SU-DHL-6 (cell line): Measurements from ENCODE around the gene CHRD.
A peak's percentile ranks its signal among the peaks of the same experiment; 100 is the strongest.

Experiments used
- H2AFZ ChIP-seq: fragments of 200-600 bp; sonication (generic); 2 replicates; pipeline ENCODE4 v1.6.1; 2014; ENCODE audit warnings: low read depth, mild to moderate bottlenecking, moderate library complexity, mixed read lengths, antibody characterized with exemption, low read length; ENCODE audit not compliant: severe bottlenecking
- H3F3A ChIP-seq: fragments of 200-600 bp; shearing (Covaris generic); 2 replicates; pipeline ENCODE4 v1.6.0; 2016; ENCODE audit warnings: antibody characterized with exemption, mild to moderate bottlenecking; ENCODE audit not compliant: insufficient read depth
- H3K27ac ChIP-seq: fragments of 200-600 bp; sonication (generic); 2 replicates; pipeline ENCODE4 v1.5.1; 2016; ENCODE audit warnings: low read depth, mild to moderate bottlenecking, low read length, moderate library complexity, mixed read lengths
- H3K27me3 ChIP-seq: fragments of 200-600 bp; sonication (generic), shearing (Covaris generic); 2 replicates; pipeline ENCODE4 v1.6.0; 2014; ENCODE audit warnings: mild to moderate bottlenecking, low read length
- H3K36me3 ChIP-seq: fragments of 200-600 bp; sonication (generic); 2 replicates; pipeline ENCODE4 v1.6.1; 2014; ENCODE audit warnings: mild to moderate bottlenecking, low read length, mixed read lengths
- H3K4me2 ChIP-seq: fragments of 300-600, 200-600 bp; shearing (Covaris generic), sonication (generic); 2 replicates; pipeline ENCODE4 v1.6.0; 2014; ENCODE audit warnings: low read length, low read depth, mild to moderate bottlenecking; ENCODE audit not compliant: poor library complexity, severe bottlenecking
- H3K4me3 ChIP-seq: fragments of 200-600 bp; sonication (generic); 2 replicates; pipeline ENCODE4 v1.5.1; 2014; ENCODE audit warnings: antibody characterized with exemption, low read length, mild to moderate bottlenecking, mixed read lengths; ENCODE audit not compliant: insufficient read depth, poor library complexity, severe bottlenecking
- H3K79me2 ChIP-seq: fragments of 200-600 bp; sonication (generic); 2 replicates; pipeline ENCODE4 v1.6.1; 2014; ENCODE audit warnings: mild to moderate bottlenecking, low read length, moderate library complexity; ENCODE audit not compliant: insufficient read depth
- H3K9ac ChIP-seq: fragments of 200-600 bp; sonication (generic); 2 replicates; pipeline ENCODE4 v1.7.0; 2014; ENCODE audit warnings: mild to moderate bottlenecking, low read length
- H3K9me2 ChIP-seq: fragments of 200-600 bp; sonication (generic); replicated peaks from 2 replicates; pipeline ENCODE4 v1.6.1; 2014; ENCODE audit warnings: low read length; ENCODE audit not compliant: insufficient read depth
- H3K9me3 ChIP-seq: fragments of 200-600 bp; sonication (generic); 2 replicates; pipeline ENCODE4 v1.6.1; 2014; ENCODE audit warnings: low read length, mixed read lengths; ENCODE audit not compliant: insufficient read depth
- H4K20me1 ChIP-seq: fragments of 200-600 bp; sonication (generic); 2 replicates; pipeline ENCODE4 v1.6.1; 2014; ENCODE audit warnings: low read depth, mild to moderate bottlenecking, antibody characterized with exemption, low read length, moderate library complexity, mixed read lengths
- EZH2phosphoT487 ChIP-seq: fragments of 200-600 bp; sonication (generic), shearing (Covaris generic); conservative IDR thresholded peaks from 2 replicates; pipeline ENCODE4 v1.6.1; 2018; ENCODE audit warnings: mild to moderate bottlenecking, antibody characterized with exemption, low read length, moderate library complexity, mixed read lengths
- TF ChIP-seq, protein P1 (sequence below): fragments of 200-600 bp; sonication (generic); IDR thresholded peaks from one replicate; pipeline ENCODE4 v1.5.1; 2017; ENCODE audit warnings: antibody characterized with exemption, mild to moderate bottlenecking, low read length, moderate library complexity; ENCODE audit not compliant: insufficient read depth, poor library complexity, severe bottlenecking

CHRD gene

GRCh38 chr3:184368586-184369183, 11.2 kb upstream of the CHRD start:
- H3K4me2 ChIP-seq, result no peak overlapping the region
- peaks cover 10% of the 10 kb centered on the region for H3F3A ChIP-seq
- H3K9me3 ChIP-seq, result no peaks in the 10 kb centered on the region
- no peak overlapping the region for H2AFZ ChIP-seq
- H4K20me1 ChIP-seq, result no peaks in the 10 kb centered on the region; the same call in 1 of the 2 replicates
- no peak overlapping the region for H3K27ac ChIP-seq
- peaks cover 16% of the 10 kb centered on the region for H3K79me2 ChIP-seq
- H3K9ac ChIP-seq, result no peak overlapping the region
- TF ChIP-seq, protein P1, sequence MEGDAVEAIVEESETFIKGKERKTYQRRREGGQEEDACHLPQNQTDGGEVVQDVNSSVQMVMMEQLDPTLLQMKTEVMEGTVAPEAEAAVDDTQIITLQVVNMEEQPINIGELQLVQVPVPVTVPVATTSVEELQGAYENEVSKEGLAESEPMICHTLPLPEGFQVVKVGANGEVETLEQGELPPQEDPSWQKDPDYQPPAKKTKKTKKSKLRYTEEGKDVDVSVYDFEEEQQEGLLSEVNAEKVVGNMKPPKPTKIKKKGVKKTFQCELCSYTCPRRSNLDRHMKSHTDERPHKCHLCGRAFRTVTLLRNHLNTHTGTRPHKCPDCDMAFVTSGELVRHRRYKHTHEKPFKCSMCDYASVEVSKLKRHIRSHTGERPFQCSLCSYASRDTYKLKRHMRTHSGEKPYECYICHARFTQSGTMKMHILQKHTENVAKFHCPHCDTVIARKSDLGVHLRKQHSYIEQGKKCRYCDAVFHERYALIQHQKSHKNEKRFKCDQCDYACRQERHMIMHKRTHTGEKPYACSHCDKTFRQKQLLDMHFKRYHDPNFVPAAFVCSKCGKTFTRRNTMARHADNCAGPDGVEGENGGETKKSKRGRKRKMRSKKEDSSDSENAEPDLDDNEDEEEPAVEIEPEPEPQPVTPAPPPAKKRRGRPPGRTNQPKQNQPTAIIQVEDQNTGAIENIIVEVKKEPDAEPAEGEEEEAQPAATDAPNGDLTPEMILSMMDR, result no peak
- TF ChIP-seq EZH2phosphoT487, result no peak
- no peaks in the 10 kb centered on the region for H3K27me3 ChIP-seq
- H3K9me2 ChIP-seq, result no peaks in the 10 kb centered on the region
- peaks cover 12% of the 10 kb centered on the region; the same call in 1 of the 2 replicates for H3K36me3 ChIP-seq
- H3K4me3 ChIP-seq, result no peak overlapping the region

DNA sequence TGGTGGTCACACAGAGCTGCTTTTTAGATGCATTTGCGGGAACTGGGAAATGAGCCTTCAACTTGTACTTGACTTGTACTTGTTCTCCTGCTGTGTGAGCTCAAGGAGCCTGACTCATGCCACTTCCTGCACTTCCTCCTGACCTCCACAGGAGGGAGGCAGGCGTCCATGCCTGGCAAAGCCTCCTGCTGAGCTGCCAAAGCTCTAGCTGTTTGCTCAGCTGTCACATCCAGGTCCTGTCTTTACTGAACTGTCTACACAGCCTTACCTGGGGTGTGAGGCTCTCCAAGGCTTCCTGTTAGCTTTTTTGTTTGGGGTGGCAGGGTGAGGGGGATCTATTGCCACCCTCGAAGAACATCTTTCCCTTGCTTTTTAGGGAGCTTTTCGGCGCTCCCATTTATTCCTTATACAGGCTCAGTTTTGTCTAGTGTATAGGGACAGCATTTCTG, 8.3 kb upstream of the CHRD start:
- Histone ChIP-seq H3K9me3 (no peaks in the 10 kb centered on the region), H3K4me3 (no peak overlapping the region), H3K9me2 (no peaks in the 10 kb centered on the region), H3K36me3 (peaks cover 6% of the 10 kb centered on the region; the same call in 1 of the 2 replicates), H3K79me2 (no peaks in the 10 kb centered on the region), H3F3A (peaks cover 10% of the 10 kb centered on the region), H2AFZ (no peak overlapping the region), H3K27ac (no peak overlapping the region), H4K20me1 (no peaks in the 10 kb centered on the region), H3K27me3 (no peaks in the 10 kb centered on the region), H3K9ac (no peak overlapping the region), H3K4me2 (no peak overlapping the region)
- no peak for TF ChIP-seq EZH2phosphoT487
- TF ChIP-seq, protein P1, result peak; percentile 37

GRCh38 chr3:184372296-184372821, 7.5 kb upstream of the CHRD start:
- no peak overlapping the region for H2AFZ ChIP-seq
- no peak overlapping the region for H3K9ac ChIP-seq
- H3K9me2 ChIP-seq, result no peaks in the 10 kb centered on the region
- no peaks in the 10 kb centered on the region for H3K79me2 ChIP-seq
- H3F3A ChIP-seq, result peaks cover 10% of the 10 kb centered on the region
- H3K4me2 ChIP-seq, result no peak overlapping the region
- no peaks in the 10 kb centered on the region for H4K20me1 ChIP-seq
- H3K36me3 ChIP-seq, result no peaks in the 10 kb centered on the region; the same call in 1 of the 2 replicates
- TF ChIP-seq, protein P1, result no peak
- no peak for TF ChIP-seq EZH2phosphoT487
- no peak overlapping the region for H3K4me3 ChIP-seq
- H3K27me3 ChIP-seq, result no peaks in the 10 kb centered on the region
- no peak overlapping the region for H3K27ac ChIP-seq
- no peaks in the 10 kb centered on the region for H3K9me3 ChIP-seq
